ENCODE results near the gene MUCL3.
"Not testable (repeated sequence)": the region's sequence is repeated elsewhere in the genome, so short reads cannot be mapped to it uniquely, and the experiment has no call there.

MUCL3 gene

DNA sequence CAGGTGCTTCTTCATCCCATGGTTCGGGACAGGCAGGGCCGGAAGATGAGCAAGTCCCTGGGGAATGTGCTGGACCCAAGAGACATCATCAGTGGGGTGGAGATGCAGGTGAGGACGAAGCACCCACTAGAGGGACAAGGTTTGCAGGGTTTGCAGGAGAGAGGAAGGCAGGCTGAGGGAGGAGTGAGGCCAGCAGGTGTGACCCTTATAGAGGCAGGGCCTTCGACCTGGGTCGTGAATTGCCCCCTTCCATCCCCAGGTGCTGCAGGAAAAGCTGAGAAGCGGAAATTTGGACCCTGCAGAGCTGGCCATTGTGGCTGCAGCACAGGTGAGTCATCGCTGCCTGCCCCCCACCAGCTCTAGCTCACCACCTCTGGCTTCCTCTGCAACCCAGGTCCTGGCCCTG, 18.3 kb upstream of the MUCL3 start:
- FAIRE-seq = no peak
- DNase-seq (ENCODE audit: insufficient read length, low spot score) = no peak
- no peak for TF ChIP-seq CTCF (IDR thresholded peaks at IDR 0.05; ENCODE audit: insufficient read depth, missing control alignments)

GRCh38 chr6:30924040-30924627, 16.6 kb upstream of the MUCL3 start:
- not testable (repeated sequence) for DNase-seq (ENCODE audit: insufficient read length, low spot score); FAIRE-seq

- no peak for FAIRE-seq
These were observed 14.1 kb upstream of the MUCL3 start for GRCh38 chr6:30926644-30927043.

DNA sequence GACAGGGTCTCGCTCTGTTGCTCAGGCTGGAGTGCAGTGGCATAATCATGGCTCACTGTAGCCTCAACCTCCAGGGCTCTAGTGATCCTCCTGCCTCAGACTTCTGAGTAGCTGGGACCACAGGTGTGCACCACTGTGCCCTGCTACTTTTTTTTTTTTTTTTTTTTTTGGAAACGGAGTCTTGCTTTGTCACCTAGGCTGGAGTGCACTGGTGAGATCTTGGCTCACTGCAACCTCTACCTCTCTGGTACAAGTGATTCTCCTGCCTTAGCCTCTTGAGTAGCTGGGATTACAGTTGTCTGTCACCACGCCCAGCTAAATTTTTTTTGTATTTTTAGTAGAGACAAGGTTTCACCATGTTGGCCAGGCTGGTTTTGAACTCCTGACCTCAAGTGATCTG, 13.7 kb upstream of the MUCL3 start:
- not testable (repeated sequence) for FAIRE-seq; DNase-seq (ENCODE audit: insufficient read length, low spot score)

More at GRCh38 chr6:30926644-30927043, 14.1 kb upstream of the MUCL3 start:
- DNase-seq (ENCODE audit: insufficient read length, low spot score) = no peak
- TF ChIP-seq CTCF (IDR thresholded peaks at IDR 0.05; ENCODE audit: insufficient read depth, missing control alignments) = no peak

- FAIRE-seq (no peak), DNase-seq (ENCODE audit: insufficient read length, low spot score) (no peak)
- TF ChIP-seq CTCF (IDR thresholded peaks at IDR 0.05; ENCODE audit: insufficient read depth, missing control alignments) = no peak
These were observed 12.1 kb upstream of the MUCL3 start for GRCh38 chr6:30928677-30929076.

DNA sequence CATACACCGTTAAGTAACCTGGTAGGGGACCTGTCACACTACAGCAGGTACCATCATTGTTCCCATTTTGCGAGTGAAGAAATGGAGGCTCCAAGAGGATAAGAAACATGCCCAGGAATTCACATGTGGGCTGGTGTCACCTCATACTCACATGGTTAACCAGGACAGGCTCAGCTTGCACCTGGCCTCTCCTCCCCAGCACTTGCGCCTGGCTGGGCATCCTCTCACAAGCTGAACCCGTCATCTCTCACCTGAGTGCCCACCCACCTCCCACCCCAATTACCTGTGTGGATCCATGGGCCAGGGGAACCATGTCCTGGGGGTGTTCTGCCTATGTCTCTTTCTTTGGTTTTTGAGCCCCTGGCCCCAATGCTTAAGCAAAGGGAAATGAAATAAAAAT, 10.3 kb upstream of the MUCL3 start:
- FAIRE-seq = no peak
- TF ChIP-seq CTCF (IDR thresholded peaks at IDR 0.05; ENCODE audit: insufficient read depth, missing control alignments) = no peak

GRCh38 chr6:30931272-30931671, 9.5 kb upstream of the MUCL3 start:
- DNase-seq (ENCODE audit: insufficient read length, low spot score) (no peak), FAIRE-seq (no peak)
- no peak for TF ChIP-seq CTCF (IDR thresholded peaks at IDR 0.05; ENCODE audit: insufficient read depth, missing control alignments)

More for the DNA sequence above, 10.3 kb upstream of the MUCL3 start:
- no peak for DNase-seq (ENCODE audit: insufficient read length, low spot score)

DNA sequence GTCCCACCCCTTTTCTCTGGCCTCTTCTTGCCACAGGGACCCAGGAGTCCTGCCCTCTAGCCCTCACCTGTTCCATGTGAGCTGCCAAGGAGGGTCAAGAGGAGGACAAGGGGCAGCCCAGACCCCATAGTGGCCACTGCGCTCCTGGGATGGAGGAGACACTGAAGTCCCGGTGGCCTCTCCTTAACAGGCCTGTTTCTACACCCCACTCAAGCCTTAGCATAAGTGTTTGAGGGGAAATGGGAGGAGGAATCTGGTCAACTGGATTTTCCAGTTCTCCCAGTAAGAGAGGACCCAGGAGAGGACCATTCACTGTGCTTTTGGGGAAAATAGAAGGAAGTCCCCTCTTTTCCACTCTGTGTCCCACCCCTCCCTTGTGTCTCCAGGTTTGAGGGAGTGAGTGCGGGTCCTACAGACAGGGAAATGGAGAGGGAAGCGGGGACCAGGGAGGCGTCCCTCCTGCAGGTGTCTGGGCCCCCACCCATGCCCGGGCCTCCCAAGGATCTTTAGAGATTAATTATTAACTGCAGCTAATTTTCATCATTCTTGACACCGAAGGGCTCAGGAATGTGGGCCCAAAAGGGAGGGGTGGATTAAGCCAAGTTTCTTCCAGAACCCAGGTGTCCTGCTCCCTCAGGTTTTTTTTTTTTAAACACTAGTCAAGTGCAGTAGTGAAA, 8.7 kb upstream of the MUCL3 start, which contains the start of gene SFTA2:
SFTA2 (minus strand) TSS at position 202 of the 677 bp plus-strand sequence; CDS start at position 128, 74 bp downstream.
- no peak for TF ChIP-seq CTCF (IDR thresholded peaks at IDR 0.05; ENCODE audit: insufficient read depth, missing control alignments)
- no peak for DNase-seq (ENCODE audit: insufficient read length, low spot score)
- no peak for FAIRE-seq
